HG02973 (cell line): ENCODE results near the gene SND1.

ENCODE experiments used
- ATAC-seq: cut with Tn5 transposase; IDR thresholded peaks from one replicate; pipeline ENCODE4 v1.9.1; 2021; ENCODE audit warnings: moderate library complexity; ENCODE audit not compliant: unreplicated experiment

SND1 gene

GRCh38 chr7:128008744-128009143 lies 356.8 kb downstream of the SND1 start:
- no peak for ATAC-seq

DNA sequence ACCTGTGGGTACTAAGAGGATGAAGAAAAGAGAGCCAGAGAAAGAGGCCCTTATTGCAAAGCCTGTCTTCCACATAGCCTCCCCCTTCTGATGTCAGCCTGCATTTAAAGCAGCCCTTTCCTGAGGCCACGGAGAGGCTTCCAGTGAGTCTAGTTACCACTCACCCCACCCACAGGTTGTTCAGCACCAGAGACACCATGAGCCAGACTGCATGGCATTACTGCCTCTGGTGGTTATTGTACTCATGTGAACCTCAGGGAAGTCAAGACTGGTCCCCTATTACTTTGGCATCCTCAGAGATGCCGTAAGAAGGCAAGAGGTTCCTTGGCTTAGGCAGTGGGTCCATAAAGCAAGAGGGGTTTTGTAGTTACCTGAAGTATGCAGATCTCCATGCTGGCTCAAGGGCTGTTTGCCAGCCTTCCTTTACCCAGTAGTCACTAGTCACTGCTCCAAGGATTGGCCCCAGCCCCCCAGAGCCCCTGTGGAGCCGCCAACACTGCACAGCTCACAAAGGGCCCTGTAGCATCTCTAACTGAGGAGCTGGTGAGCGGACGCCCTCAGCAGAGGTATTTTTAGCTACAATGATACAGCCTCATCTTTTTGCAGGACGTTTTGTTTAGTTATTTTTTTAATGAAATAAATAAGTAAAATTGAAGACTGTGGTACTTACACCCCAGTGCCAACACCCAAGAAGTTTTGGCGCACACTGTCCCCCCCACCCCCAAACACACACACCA lies 358.6 kb downstream of the SND1 start:
- no peak for ATAC-seq

GRCh38 chr7:128011131-128011661 lies 359.2 kb downstream of the SND1 start:
- ATAC-seq: no peak

DNA sequence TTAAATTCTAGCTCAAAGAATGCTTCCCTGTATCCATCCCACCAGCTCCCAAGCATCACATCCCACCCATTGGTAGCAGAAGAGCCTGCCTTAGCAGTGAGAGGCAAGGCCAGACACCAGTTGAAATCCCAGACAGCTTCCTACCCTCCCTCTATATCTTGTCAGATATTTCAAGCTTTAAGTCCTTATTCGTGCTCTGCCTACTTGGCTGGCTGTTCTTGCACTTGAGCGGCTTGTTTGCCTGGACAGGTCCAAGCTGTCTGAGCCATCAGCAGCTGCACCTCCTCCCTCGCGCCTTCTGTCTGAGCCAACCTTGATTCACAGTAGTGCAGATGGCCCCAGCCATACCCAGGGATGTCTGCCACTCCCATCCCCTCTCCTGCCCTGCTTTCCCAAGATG lies 362.8 kb downstream of the SND1 start:
- ATAC-seq: no peak

DNA sequence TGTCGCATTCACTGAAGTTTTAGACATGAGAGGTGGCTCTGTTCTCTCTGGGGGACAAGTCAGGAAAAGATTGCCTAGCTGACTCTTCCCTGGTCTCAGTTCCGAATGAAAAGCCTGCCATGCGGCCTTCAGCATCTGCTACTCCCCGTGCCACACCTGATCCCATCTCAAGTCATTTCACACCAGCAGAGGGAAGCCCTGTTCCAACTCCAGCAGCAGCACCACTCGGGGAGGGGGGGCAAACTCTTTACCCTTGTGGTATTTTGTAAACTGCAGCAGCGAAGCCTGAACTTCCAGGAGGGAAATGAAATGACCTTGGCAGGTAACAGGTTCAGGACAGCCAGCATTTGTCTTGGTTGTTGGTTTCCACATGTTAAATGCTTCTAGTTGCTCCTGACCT lies 365.5 kb downstream of the SND1 start:
- ATAC-seq: no peak

DNA sequence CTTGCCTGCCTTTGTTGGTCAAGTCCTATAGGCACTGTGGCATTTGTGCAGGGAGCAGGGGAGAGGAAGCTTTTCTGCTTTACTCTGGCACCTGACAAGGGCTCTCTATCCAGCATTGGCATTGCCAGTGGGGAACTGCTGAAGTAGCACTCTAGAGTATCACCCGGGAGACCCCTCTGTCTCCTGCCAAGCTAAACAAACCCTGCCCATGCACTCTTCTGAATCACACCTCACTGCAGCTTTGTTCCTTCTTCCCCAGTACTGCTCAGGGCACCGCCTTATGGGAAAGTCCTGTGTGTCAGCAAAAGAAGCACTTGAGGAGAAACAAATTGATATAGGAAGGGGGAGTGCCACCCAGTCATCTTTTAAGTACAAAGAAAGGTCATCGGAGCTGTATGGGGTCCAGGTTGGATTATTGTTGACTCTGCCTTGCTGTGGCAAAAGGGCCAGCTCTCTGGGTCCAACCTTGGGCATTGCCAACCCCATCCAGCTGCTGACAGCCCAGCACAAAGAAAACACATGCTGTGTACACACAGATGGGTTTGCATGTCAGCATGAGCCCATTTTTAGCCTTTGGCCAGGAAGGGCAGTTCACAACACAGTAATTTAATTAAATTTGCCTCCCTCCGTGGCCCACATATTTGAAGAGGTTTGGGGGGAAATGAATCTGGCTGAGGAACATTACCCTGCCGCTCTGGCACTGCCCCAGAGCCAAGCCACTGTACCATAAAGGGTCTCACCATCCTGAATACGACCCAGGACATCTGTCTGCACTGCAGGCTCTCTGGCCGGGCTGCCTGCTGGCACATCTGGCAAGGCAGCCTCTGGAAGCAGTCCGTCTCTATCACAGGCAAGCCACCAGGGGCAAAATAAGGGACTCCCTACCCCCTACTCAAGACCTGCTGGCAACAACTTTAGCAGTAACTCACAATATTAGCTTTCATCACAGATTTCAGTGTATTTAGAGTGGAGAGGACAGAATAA lies 366.2 kb downstream of the SND1 start:
- no peak for ATAC-seq

DNA sequence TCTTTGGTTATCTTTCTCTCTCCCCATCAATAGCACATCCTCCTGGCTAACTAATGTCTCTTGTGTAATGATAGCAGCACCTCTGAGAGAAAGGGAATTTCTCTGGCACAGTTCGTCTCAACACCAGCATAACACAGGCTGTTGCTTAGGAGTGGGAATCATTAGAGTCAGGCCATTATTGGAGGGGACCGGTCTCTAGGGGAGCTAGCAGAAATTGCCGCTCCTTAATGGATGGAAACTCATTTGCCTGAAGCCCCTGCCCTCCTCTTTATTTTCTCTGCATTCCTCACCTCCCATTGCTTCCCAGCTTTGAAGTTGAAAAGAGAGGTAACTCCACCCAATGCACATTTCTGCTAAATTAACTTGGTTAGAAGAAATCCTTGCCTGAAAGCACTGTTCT lies 367.3 kb downstream of the SND1 start:
- no peak for ATAC-seq

- ATAC-seq: no peak
Measured at GRCh38 chr7:128020159-128020558, 368.2 kb downstream of the SND1 start.

DNA sequence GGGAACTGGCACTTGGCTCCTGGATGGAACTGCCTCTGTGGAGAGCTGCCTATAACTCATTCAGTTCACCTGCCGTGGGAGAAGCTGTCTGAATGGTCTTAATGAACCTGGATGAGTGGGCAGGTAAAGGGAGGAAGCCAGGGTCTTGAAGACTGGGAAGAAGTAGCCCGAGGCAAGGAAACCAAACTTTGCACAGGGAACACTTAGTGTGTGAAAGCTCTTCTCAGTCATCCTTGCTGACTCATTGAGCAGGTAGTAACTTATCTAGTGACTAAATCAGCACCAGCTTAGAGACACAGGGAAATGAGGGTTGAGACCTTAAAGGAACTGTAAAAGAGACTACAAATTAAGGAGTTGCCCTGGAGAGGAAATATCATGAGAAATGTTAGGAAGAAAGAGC lies 369.4 kb downstream of the SND1 start:
- no peak for ATAC-seq

GRCh38 chr7:128022631-128023532 lies 370.9 kb downstream of the SND1 start:
- ATAC-seq: no peak

DNA sequence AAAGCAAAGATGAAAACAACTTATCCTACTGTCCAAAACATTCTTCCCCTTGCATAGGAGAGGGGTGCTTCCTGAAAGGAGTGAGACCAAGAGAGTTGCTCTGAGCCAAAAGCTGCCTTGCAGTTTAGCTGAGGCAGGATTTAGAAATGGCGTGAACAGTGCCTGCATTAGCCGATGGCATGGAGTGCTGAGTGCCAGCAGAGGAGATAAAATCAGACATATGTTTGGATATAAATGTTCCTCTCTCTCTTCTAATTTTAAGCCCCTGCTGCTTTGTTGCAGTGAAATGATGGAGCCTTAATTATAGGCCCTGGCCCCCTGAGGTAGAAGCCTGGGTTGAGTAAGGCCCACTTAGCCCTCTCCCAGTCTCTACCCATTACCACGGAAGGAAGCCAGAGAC lies 372.2 kb downstream of the SND1 start:
- no peak for ATAC-seq

DNA sequence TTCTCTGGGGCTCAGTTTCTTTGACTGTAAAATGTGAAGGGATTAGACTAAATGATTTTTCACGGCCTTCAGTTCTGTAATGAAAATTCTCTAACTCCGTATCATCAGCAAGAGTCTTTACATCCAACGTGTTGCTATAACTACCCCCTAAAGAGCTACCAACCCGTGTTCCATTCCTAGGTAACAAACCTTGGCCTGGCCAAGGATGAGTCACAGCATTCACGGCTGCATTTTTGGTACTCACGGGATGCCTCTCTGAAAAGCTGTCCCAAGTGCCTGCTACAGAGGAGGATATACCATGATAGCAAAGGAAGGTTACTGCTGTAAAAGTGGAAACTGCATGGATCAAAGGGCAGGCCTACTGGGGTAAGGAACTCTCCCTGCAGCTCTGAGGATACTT lies 373.4 kb downstream of the SND1 start:
- ATAC-seq: no peak

DNA sequence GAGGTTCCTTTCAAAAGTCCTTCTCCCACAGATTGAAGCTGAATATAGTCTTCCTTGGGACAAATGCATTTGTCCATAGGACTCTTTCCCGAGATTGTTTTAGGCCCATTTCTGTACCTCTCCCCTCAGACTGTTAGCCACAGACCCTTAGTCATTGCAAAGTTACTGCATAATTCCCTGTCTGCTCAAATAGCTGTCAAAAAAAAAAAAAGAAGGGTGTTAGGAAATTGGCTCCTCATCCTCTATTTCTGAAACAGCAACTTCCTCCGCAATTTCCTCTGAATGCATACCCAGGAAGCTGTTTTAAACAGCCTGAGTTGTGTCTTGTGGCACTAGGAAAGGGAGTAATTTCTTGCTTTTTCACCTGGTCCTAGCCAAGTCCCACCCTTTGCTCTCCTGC lies 373.8 kb downstream of the SND1 start:
- ATAC-seq: no peak

GRCh38 chr7:128026551-128026950 lies 374.6 kb downstream of the SND1 start:
- no peak for ATAC-seq

GRCh38 chr7:128027485-128027980 lies 375.5 kb downstream of the SND1 start:
- ATAC-seq: no peak

DNA sequence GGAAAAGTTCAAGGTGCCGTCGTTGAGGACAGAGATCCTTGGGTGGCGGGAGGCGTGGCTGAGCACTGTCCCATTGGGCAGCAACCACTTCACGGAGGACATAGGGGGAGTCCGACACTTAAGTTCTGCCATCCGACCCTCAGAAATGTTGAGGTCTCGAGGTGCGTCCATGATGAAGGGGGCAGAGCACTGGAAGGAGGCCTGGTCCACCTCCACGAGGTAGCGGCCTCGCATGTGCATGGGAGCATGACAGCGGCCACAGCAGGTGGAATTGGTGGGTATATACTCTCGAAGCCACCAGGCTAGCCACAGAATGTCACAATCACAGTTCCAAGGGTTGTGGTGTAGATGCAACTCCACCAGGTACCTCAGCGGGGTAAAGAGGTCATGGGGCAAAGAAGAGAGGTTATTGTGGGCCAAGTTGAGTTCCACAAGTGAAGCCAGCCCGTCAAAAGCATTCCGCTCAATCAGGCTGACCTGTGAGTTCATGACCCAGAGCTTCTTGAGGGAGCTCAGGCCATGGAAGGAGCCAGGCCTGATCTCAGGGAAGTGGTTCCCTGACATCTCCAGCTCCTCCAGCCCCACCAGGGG lies 377.5 kb downstream of the SND1 start:
- no peak for ATAC-seq

- no peak for ATAC-seq
Measured at GRCh38 chr7:128030263-128030653, 378.3 kb downstream of the SND1 start.

- ATAC-seq: peak; percentile 41
Measured at GRCh38 chr7:128030654-128031611, 378.9 kb downstream of the SND1 start, which contains the start of gene LRRC4. LRRC4 (minus strand) TSS chr7:128031437; CDS start chr7:128030640, 797 bp downstream.
